ENCODE data around the gene NPR1.

- TF ChIP-seq ZNF274 (IDR thresholded peaks at IDR 0.05; ENCODE audit: low read length) (no peak), ZNF274 (tag by site-specific recombination; IDR thresholded peaks at IDR 0.05; ENCODE audit: borderline replicate concordance) (no peak), CTCF (tag by site-specific recombination; IDR thresholded peaks at IDR 0.05) (no peak)
Measured at GRCh38 chr1:153631047-153632022, 47.2 kb upstream of the NPR1 start.

All from HEK293 (cell line).